Activated T-helper 2 cell treated with anti-CD3 and anti-CD28 coated beads, Interferon-gamma antibody, Interleukin-2, Interleukin-4, amounts not matched to agents 10 μg/mL and 5 μg/mL and 100 μg/mL, durations not matched to agents 14 hours and 24 hours and 36 hours (primary cell): ENCODE data around the gene TRIM69. TPM values are rescaled to one million over a fixed set of nuclear protein-coding genes. Genes with fewer than 3 reads are reported as not detected.
"Not testable (repeated sequence)": the region's sequence is repeated elsewhere in the genome, so short reads cannot be mapped to it uniquely, and the experiment has no call there.

ENCODE experiments used
- DNase-seq: peaks from one replicate; pipeline ENCODE4 v3.0.0; 2021; ENCODE audit warnings: low spot score
- H3K27ac Mint-ChIP-seq: one replicate; pipeline ENCODE4 v1.8.0; 2021; ENCODE audit warnings: mixed read lengths
- H3K27me3 Mint-ChIP-seq: one replicate; pipeline ENCODE4 v1.8.0; 2021; ENCODE audit warnings: low read depth, mixed read lengths
- H3K36me3 Mint-ChIP-seq: one replicate; pipeline ENCODE4 v1.8.0; 2021; ENCODE audit warnings: low read depth, mixed read lengths
- H3K4me1 Mint-ChIP-seq: one replicate; pipeline ENCODE4 v1.8.0; 2021; ENCODE audit warnings: low read depth, mixed read lengths
- H3K4me3 Mint-ChIP-seq: one replicate; pipeline ENCODE4 v1.8.0; 2021; ENCODE audit warnings: low read depth, mild to moderate bottlenecking, moderate library complexity, mixed read lengths
- H3K9me3 Mint-ChIP-seq: one replicate; pipeline ENCODE4 v1.8.0; 2021; ENCODE audit warnings: mixed read lengths
- intact Hi-C: fragments of 100-400 bp; cut with micrococcal nuclease; formaldehyde crosslinking; loops from one replicate; pipeline ENCODE4 v1.15.1; 2023
- total RNA-seq: library from RNA; stranded (reverse); gene quantifications from 2 replicates; pipeline ENCODE4 v1.2.3, GENCODE V29; 2022

The TRIM69 gene
- total RNA-seq, 1 donor from 2014 or later: 75.1 TPM

DNA sequence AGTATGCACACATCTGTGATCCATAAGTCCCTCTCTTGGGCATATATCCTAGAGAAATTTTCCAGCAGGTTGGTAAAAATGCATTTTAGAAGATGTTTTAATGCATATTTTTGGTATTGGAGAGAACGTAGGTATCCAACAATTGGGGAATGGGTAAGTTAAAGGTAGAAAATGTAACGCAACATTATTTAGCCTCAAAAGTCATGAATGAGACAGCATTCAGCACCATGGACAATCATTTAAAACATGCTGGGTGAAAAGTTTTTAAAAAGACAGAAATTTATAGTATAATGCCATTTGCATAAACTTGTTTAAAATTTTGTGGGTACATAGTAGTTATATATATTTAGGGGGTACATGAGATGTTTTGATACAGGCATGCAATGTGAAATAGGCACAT is 43.4 kb downstream of the TRIM69 start:
- intact Hi-C loops: no loop called here
- Mint-ChIP-seq H3K27me3 (no peaks in the 10 kb centered on the region), H3K36me3 (no peaks in the 10 kb centered on the region), H3K9me3 (no peaks in the 10 kb centered on the region), H3K4me3 (no peak overlapping the region), H3K4me1 (peaks cover 12% of the 10 kb centered on the region), H3K27ac (no peak overlapping the region)
- no peak for DNase-seq

- Mint-ChIP-seq H3K27me3 (no peaks in the 10 kb centered on the region), H3K36me3 (no peaks in the 10 kb centered on the region), H3K4me3 (no peak overlapping the region), H3K4me1 (peaks cover 16% of the 10 kb centered on the region), H3K9me3 (no peaks in the 10 kb centered on the region), H3K27ac (no peak overlapping the region)
- DNase-seq: no peak
- intact Hi-C loops: no loop called here
Observed at GRCh38 chr15:44780608-44781007, 44.3 kb downstream of the TRIM69 start.

- Mint-ChIP-seq H3K27me3 (no peaks in the 10 kb centered on the region), H3K4me1 (peaks cover 20% of the 10 kb centered on the region), H3K4me3 (no peak overlapping the region), H3K27ac (no peak overlapping the region), H3K9me3 (no peaks in the 10 kb centered on the region), H3K36me3 (no peaks in the 10 kb centered on the region)
- intact Hi-C loops: no loop called here
- DNase-seq: no peak
Observed at GRCh38 chr15:44781128-44781810, 44.9 kb downstream of the TRIM69 start.

GRCh38 chr15:44782516-44782915 is 46.2 kb downstream of the TRIM69 start:
- no peaks in the 10 kb centered on the region for H3K27me3 Mint-ChIP-seq
- no peaks in the 10 kb centered on the region for H3K9me3 Mint-ChIP-seq
- no peak overlapping the region for H3K4me3 Mint-ChIP-seq
- intact Hi-C loops: no loop called here
- H3K4me1 Mint-ChIP-seq: peaks cover 25% of the 10 kb centered on the region
- no peaks in the 10 kb centered on the region for H3K36me3 Mint-ChIP-seq
- no peak for DNase-seq
- no peak overlapping the region for H3K27ac Mint-ChIP-seq

GRCh38 chr15:44784918-44785274 is 48.6 kb downstream of the TRIM69 start:
- peak overlapping the region; percentile 81 for H3K4me3 Mint-ChIP-seq
- intact Hi-C loops, H3K36me3 Mint-ChIP-seq, DNase-seq, H3K9me3 Mint-ChIP-seq, H3K27me3 Mint-ChIP-seq: not testable (repeated sequence)
- H3K4me1 Mint-ChIP-seq: peaks cover 44% of the 10 kb centered on the region
- peak overlapping the region; percentile 93 for H3K27ac Mint-ChIP-seq

DNA sequence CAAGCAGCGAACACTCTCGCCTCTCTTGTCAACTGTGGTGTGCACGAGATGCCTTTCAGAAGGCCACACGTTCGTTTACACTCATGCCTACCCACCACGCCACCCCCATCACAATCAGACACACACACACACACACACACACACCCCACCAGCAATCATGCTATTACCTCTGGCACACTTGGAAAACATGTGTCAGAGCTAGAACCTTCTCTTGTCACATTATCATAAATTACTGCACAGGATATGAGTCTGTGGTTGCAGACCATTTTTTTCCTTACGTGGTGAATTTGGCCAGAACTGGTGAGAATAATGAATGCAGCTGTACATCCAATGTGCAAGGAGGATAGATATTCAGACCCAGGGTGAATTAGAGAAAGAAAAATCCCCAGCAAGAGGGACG is 52.4 kb downstream of the TRIM69 start:
- peak; percentile 22 for DNase-seq
- Mint-ChIP-seq H3K27me3 (no peaks in the 10 kb centered on the region), H3K4me3 (no peak overlapping the region), H3K9me3 (no peaks in the 10 kb centered on the region), H3K4me1 (peaks cover 42% of the 10 kb centered on the region), H3K36me3 (no peaks in the 10 kb centered on the region), H3K27ac (peak overlapping the region; percentile 70)
- intact Hi-C loops: loop anchor here (2.0 kb wide), 1 partner anchor 94 kb away; no protein-coding TSS in a partner anchor

GRCh38 chr15:44790215-44790614 is 53.9 kb downstream of the TRIM69 start:
- peak overlapping the region; percentile 29 for H3K27ac Mint-ChIP-seq
- no peak overlapping the region for H3K4me3 Mint-ChIP-seq
- no peak for DNase-seq
- H3K27me3 Mint-ChIP-seq: no peaks in the 10 kb centered on the region
- H3K4me1 Mint-ChIP-seq: peaks cover 33% of the 10 kb centered on the region
- no peaks in the 10 kb centered on the region for H3K36me3 Mint-ChIP-seq
- H3K9me3 Mint-ChIP-seq: no peaks in the 10 kb centered on the region
- intact Hi-C loops: no loop called here

DNA sequence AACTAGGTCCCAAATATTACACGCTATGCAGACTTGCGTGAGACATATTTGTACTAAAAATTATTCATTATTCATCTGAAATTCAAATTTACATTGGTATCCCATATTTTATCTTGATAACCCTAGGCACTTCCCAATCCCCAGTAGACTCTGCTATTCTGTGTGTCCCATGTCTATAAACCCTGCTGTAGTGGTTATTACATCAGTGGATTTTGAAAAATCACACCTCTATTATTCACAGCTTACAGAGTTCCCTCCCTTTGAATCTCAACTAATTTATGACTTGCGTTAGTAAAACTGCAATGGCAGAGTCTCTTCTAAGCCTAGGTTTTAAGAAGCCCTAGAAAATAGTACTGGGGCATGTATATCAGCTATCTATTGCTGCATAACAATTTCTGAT is 54.3 kb downstream of the TRIM69 start:
- no peak overlapping the region for H3K4me3 Mint-ChIP-seq
- H3K27me3 Mint-ChIP-seq: no peaks in the 10 kb centered on the region
- intact Hi-C loops: no loop called here
- no peaks in the 10 kb centered on the region for H3K9me3 Mint-ChIP-seq
- no peak overlapping the region for H3K27ac Mint-ChIP-seq
- H3K36me3 Mint-ChIP-seq: no peaks in the 10 kb centered on the region
- H3K4me1 Mint-ChIP-seq: peaks cover 31% of the 10 kb centered on the region
- no peak for DNase-seq

- no peak for DNase-seq
- no peaks in the 10 kb centered on the region for H3K9me3 Mint-ChIP-seq
- H3K27ac Mint-ChIP-seq: no peak overlapping the region
- H3K4me1 Mint-ChIP-seq: peaks cover 21% of the 10 kb centered on the region
- no peak overlapping the region for H3K4me3 Mint-ChIP-seq
- intact Hi-C loops: no loop called here
- no peaks in the 10 kb centered on the region for H3K36me3 Mint-ChIP-seq
- peaks cover 2% of the 10 kb centered on the region for H3K27me3 Mint-ChIP-seq
Observed at GRCh38 chr15:44792715-44793114, 56.4 kb downstream of the TRIM69 start.

GRCh38 chr15:44794072-44794471 is 57.7 kb downstream of the TRIM69 start:
- DNase-seq: no peak
- H3K36me3 Mint-ChIP-seq: no peaks in the 10 kb centered on the region
- intact Hi-C loops: no loop called here
- H3K4me1 Mint-ChIP-seq: peaks cover 10% of the 10 kb centered on the region
- peaks cover 5% of the 10 kb centered on the region for H3K27me3 Mint-ChIP-seq
- H3K27ac Mint-ChIP-seq: no peak overlapping the region
- H3K4me3 Mint-ChIP-seq: no peak overlapping the region
- H3K9me3 Mint-ChIP-seq: no peaks in the 10 kb centered on the region

DNA sequence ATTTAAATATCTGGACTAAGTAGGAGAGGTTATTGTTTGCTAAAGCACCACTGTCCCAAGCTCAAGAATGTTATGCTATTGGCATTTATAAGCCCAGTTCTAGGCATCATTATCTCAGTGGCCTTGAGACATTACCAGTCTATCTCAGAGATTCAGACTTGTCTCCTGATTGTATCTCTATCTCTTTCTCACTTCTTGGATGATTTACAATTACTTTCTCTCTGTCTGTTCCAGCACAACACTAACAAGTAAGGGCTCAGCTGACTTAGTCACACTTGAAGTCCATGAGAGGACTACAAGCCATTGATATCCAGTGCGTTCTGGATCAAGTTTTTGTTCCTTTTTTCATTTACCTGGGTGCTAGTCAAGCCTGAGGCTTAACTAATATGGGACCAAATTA is 60.2 kb downstream of the TRIM69 start:
- no peaks in the 10 kb centered on the region for H3K36me3 Mint-ChIP-seq
- H3K4me1 Mint-ChIP-seq: no peaks in the 10 kb centered on the region
- no peak overlapping the region for H3K27ac Mint-ChIP-seq
- no peak overlapping the region for H3K4me3 Mint-ChIP-seq
- intact Hi-C loops: no loop called here
- H3K27me3 Mint-ChIP-seq: peaks cover 5% of the 10 kb centered on the region
- H3K9me3 Mint-ChIP-seq: no peaks in the 10 kb centered on the region
- DNase-seq: no peak

GRCh38 chr15:44798826-44799225 is 62.5 kb downstream of the TRIM69 start:
- peaks cover 5% of the 10 kb centered on the region for H3K27me3 Mint-ChIP-seq
- DNase-seq: no peak
- H3K27ac Mint-ChIP-seq: no peak overlapping the region
- peaks cover 9% of the 10 kb centered on the region for H3K4me1 Mint-ChIP-seq
- H3K4me3 Mint-ChIP-seq: no peak overlapping the region
- no peaks in the 10 kb centered on the region for H3K36me3 Mint-ChIP-seq
- no peaks in the 10 kb centered on the region for H3K9me3 Mint-ChIP-seq
- intact Hi-C loops: no loop called here

DNA sequence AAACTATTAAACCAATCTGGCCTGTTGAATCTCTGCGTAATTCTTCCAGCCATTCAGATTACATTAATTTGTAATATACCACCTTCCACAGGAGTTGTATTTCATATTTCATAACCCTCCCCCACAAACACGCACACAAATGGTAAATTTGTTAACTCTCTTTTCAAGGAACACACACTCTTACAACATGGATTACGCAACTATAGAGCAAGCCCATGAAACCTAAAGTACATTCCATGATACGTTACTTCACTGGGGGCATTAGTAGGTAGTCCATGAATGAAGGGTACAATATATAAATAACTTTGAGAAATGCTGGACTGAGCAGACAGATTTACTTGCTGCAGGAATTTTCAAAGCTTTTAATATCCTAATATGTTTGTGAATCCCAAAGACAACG is 65.0 kb downstream of the TRIM69 start:
- intact Hi-C loops: no loop called here
- H3K27ac Mint-ChIP-seq: no peak overlapping the region
- H3K4me3 Mint-ChIP-seq: no peak overlapping the region
- no peaks in the 10 kb centered on the region for H3K36me3 Mint-ChIP-seq
- DNase-seq: no peak
- H3K9me3 Mint-ChIP-seq: no peaks in the 10 kb centered on the region
- peaks cover 11% of the 10 kb centered on the region for H3K4me1 Mint-ChIP-seq
- peaks cover 5% of the 10 kb centered on the region for H3K27me3 Mint-ChIP-seq

DNA sequence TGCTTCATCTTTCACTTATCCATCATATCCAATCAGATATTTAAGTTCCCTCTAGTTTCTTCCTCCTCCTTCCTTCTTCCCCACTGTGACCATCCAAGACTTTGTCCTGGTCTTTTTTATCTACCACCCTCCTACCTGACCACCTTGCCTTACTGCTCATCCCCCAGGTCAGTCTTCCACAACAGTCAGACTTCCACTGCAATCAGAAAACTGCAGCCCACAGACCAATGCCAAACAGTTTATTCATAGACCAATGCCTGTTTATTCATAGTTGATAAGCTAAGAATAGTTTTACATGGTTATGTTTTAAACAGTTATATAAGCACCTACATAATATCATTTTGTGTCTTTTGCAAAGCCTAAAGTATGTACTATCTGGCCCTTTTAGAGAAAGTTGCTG is 65.5 kb downstream of the TRIM69 start:
- DNase-seq: no peak
- intact Hi-C loops: no loop called here
- Mint-ChIP-seq H3K4me3 (no peak overlapping the region), H3K27ac (no peak overlapping the region), H3K9me3 (no peaks in the 10 kb centered on the region), H3K36me3 (no peaks in the 10 kb centered on the region), H3K27me3 (peaks cover 5% of the 10 kb centered on the region), H3K4me1 (peaks cover 11% of the 10 kb centered on the region)
